ENCODE measurements around the gene KIRREL2. TPM values are rescaled to one million over a fixed set of nuclear protein-coding genes. Genes with fewer than 3 reads are reported as not detected.
A peak's percentile ranks its signal among the peaks of the same experiment; 100 is the strongest.

The KIRREL2 gene
- total RNA-seq, 1 experiment from 2014 or later: not detected

DNA sequence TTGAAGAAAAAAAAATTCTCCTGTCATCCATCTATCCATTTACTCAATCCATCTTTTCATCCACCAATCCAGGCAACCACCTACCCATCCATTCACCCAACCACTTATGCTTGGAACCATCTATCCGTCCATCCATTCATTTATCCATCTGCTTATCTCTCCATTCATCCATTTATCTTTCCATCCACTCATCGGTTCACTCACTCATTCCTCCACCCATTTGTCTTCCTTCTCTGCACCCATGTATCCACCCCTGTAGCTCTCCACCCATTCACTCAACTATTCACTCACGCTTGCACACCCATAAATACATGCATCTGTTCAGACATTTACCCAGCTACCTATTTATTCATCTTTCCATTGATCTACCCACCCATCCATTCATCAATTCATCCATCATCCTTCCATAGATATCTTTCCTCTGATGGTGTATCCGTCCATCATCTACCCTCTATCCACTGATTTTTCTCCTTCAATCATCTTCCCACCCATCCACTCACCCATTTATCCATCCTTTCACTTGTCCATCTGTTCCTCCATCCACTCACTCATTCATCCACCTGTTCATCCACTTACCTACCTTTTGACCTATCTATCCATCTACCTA is 13.9 kb upstream of the KIRREL2 start:
- peaks cover 11% of the 10 kb centered on the region for H3K4me1 Mint-ChIP-seq (ENCODE audit: insufficient read depth, unreplicated experiment)
- intact Hi-C loops (cut with micrococcal nuclease): no loop called here
- no peak overlapping the region for H3K27ac Mint-ChIP-seq (ENCODE audit: low read depth, unreplicated experiment)
- peaks cover 6% of the 10 kb centered on the region for H3K36me3 Mint-ChIP-seq (ENCODE audit: insufficient read depth, unreplicated experiment)
- no TSS peak for BruUV-seq (replicated peaks)
- TF ChIP-seq, protein P1, sequence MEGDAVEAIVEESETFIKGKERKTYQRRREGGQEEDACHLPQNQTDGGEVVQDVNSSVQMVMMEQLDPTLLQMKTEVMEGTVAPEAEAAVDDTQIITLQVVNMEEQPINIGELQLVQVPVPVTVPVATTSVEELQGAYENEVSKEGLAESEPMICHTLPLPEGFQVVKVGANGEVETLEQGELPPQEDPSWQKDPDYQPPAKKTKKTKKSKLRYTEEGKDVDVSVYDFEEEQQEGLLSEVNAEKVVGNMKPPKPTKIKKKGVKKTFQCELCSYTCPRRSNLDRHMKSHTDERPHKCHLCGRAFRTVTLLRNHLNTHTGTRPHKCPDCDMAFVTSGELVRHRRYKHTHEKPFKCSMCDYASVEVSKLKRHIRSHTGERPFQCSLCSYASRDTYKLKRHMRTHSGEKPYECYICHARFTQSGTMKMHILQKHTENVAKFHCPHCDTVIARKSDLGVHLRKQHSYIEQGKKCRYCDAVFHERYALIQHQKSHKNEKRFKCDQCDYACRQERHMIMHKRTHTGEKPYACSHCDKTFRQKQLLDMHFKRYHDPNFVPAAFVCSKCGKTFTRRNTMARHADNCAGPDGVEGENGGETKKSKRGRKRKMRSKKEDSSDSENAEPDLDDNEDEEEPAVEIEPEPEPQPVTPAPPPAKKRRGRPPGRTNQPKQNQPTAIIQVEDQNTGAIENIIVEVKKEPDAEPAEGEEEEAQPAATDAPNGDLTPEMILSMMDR (IDR thresholded peaks at IDR 0.05; ENCODE audit: unreplicated experiment): no peak
- CTCF ChIA-PET: no interaction called here
- DNase-seq (ENCODE audit: unreplicated experiment): no peak
- no peak overlapping the region for H3K4me3 Mint-ChIP-seq (ENCODE audit: unreplicated experiment)
- POLR2A ChIA-PET: no interaction called here
- H3K9me3 Mint-ChIP-seq (ENCODE audit: unreplicated experiment): peaks cover 11% of the 10 kb centered on the region
- peaks cover 50% of the 10 kb centered on the region for H3K27me3 Mint-ChIP-seq (ENCODE audit: insufficient read depth, unreplicated experiment)

DNA sequence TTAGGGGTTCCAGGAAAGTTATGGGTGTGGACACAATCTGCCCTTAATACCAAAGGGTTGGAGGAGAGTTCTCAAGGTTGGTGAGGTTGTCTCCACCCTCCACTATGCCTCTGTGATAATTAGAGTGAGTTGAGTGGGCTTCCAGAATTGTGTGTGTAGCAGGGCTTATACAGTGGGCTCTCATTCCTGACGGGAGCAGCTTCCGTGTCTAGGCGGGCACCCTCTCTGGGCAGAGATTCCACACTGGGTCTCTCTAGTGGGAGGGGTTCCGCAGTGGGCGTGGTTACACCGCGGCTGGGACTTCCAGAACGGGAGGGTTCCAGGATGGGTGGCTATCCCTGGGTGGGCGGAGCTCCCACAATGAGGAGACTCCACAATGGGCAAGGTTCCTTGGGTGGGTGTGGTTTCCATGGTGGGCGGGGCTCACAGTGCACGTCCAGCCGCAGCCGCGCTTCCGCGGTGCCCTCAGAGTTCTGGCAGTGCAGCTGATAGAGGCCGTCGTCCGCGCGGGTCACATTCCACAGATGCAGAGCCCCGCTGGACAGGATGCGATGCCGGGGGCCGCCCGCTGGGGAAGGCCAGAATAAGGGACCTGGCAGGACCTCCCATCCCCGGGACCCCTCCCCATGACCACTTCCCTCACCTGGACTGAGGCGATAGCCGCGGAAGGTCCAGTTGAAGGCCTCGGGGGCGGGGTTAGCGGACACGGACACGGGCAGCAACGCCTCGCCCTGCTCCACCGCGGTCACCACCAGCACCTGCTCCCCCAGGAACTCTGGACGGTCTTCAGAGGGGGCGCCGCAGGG is 12.8 kb upstream of the KIRREL2 start:
- POLR2A ChIA-PET: interaction anchor here (0.5 kb wide), 1 partner anchor 165 kb away, joined by 4 read pairs; no protein-coding TSS in a partner anchor
- no TSS peak for BruUV-seq (replicated peaks)
- Mint-ChIP-seq H3K4me3 (ENCODE audit: unreplicated experiment) (no peak overlapping the region), H3K4me1 (ENCODE audit: insufficient read depth, unreplicated experiment) (peaks cover 11% of the 10 kb centered on the region), H3K27me3 (ENCODE audit: insufficient read depth, unreplicated experiment) (peaks cover 48% of the 10 kb centered on the region), H3K9me3 (ENCODE audit: unreplicated experiment) (peaks cover 11% of the 10 kb centered on the region), H3K36me3 (ENCODE audit: insufficient read depth, unreplicated experiment) (peaks cover 6% of the 10 kb centered on the region), H3K27ac (ENCODE audit: low read depth, unreplicated experiment) (no peak overlapping the region)
- CTCF ChIA-PET: no interaction called here
- intact Hi-C loops (cut with micrococcal nuclease): no loop called here
- TF ChIP-seq, protein P1 (IDR thresholded peaks at IDR 0.05; ENCODE audit: unreplicated experiment): no peak
- DNase-seq (ENCODE audit: unreplicated experiment): no peak

DNA sequence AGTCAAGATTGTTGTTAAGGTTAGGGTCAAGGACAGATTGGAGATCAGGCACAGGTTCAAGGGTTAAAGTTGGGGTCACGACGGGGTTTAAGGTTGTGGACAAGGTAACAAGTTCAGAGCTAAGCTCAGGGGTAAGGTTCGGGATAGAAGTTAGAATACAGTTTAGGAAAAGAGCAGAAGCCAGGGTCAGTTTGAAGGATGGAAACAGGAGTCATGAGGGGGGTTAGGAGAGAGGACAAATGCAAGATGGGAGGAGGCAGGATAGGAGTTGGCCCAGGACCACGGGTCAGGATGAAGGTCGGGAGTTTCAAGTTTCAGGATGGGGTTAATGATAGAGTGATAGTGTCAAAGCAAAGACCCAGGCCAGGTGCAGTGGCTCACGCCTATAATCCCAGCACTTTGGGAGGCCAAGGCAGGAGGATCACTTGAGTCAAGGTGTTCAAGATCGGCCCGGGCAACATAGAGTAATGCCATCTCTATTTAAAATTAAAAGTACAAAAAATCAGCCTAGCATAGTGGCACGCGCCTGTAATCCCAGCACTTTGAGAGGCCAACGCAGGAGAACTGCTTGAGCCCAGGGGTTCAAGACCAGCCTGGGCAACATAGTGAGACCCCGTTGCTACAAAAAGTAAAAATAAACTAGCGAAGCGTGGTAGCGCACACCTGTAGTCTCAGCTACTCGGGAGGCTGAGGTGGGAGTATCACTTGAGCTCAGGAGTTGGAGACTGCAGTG is 12.1 kb upstream of the KIRREL2 start:
- ChIA-PET CTCF (no interaction called here), POLR2A (interaction anchor here (0.5 kb wide), 1 partner anchor 165 kb away, joined by 4 read pairs; no protein-coding TSS in a partner anchor)
- no peak for DNase-seq (ENCODE audit: unreplicated experiment)
- BruUV-seq (replicated peaks): no TSS peak
- Mint-ChIP-seq H3K36me3 (ENCODE audit: insufficient read depth, unreplicated experiment) (peaks cover 6% of the 10 kb centered on the region), H3K27ac (ENCODE audit: low read depth, unreplicated experiment) (no peak overlapping the region), H3K27me3 (ENCODE audit: insufficient read depth, unreplicated experiment) (peaks cover 48% of the 10 kb centered on the region), H3K9me3 (ENCODE audit: unreplicated experiment) (peaks cover 11% of the 10 kb centered on the region), H3K4me1 (ENCODE audit: insufficient read depth, unreplicated experiment) (peaks cover 11% of the 10 kb centered on the region), H3K4me3 (ENCODE audit: unreplicated experiment) (peak overlapping the region; percentile 59)
- intact Hi-C loops (cut with micrococcal nuclease): no loop called here
- TF ChIP-seq, protein P1 (IDR thresholded peaks at IDR 0.05; ENCODE audit: unreplicated experiment): no peak
